HG03575 (cell line): ENCODE data around the gene RSBN1L.

ENCODE experiments used
- ATAC-seq: cut with Tn5 transposase; IDR thresholded peaks from one replicate; pipeline ENCODE4 v1.9.1; 2021; ENCODE audit not compliant: unreplicated experiment, insufficient number of reproducible peaks, low FRiP score; ENCODE audit errors: extremely low read depth

Gene RSBN1L

DNA sequence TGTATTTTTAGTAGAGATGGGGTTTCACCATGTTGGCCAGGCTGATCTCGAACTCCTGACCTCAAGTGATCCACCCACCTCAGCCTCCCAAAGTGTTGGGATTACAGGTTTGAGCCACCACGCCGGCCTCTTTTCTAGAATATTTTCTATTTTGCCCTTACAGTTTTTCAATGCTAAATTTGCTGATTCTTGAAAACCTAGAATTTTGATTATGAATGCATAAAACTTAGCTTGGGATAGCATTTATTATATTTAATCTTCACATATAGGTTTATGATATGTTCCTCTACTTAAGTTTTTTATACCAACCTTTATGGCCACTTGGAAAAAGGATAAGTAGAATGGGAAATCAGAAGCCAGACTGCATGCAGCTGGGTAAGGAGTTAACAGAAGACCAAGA is 99.8 kb downstream of the RSBN1L start:
- ATAC-seq = no peak

- ATAC-seq = no peak
These were observed 100.7 kb downstream of the RSBN1L start for GRCh38 chr7:77796960-77797359.

DNA sequence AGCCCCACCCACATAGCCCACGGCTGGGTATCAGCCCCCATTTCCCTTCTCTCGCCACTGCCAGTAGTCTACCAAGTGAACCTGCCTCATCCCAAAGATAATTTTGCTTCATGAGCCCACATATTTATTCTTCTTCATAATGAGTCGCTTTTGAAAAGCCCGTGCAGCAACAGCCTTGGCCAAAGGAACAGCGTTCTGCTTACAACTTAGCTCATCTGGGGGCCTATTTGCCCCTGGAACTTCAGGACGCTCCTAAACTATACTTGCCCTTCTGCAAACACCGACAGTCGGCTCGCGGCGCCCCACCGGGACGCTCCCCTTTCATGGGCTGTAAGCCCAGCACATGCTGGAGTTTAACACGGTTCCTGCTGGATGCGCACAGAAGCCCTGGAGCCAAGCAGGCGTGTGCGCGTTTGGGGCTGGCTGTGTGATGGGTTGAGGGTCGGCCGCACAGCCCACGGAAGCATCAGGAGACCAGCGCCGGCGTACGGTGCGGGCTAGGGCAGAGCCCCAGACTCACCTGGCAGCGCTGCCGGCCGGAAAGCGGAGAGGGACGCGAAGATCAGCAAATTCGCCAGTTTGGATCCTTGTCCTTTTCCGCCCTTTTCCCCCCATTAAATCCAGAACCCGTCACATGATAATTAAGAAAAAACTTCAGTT is 101.6 kb downstream of the RSBN1L start:
- ATAC-seq = peak; percentile 3

DNA sequence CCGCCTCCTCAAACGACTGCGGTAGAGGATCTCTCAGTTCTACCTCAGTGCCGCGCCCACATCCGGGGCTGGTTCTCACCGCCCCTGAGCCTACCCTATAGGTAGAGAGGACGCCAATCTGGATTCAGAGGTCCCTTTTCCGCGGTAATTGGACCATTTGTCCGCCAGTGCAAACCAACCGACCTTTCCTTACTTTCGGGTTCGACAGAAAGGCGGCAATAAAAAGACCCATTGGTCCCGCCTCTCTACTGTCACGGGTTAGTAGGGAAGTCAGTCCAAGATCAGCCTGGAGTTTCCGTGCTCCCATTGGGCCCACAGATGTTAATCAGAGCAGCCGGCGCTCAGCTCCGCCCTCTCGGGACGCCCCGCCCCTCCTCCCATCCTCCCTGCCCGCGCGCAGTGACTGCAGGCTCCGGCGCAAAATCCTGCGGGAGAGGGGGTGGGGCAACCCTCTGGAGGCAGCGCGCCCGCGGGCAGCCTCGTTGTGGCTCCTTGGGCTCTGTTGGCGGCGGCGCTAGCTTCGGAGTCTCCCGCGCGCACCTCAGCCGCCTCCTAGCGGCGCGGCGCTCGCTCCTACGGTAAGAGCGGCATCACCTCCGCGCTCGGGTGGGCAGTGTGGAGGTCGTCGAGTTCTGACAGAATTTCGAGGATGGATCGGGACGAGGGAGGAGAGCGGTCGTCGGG is 102.3 kb downstream of the RSBN1L start, which contains the start of the genes PHTF2 and TMEM60:
Gene PHTF2 (plus strand): TSS at position 380 of the 684 bp plus-strand sequence.
Gene TMEM60 (minus strand): TSS at position 41 of the 684 bp plus-strand sequence. CDS start 4,061 bp downstream, outside the sequence.
- ATAC-seq = peak; percentile 73

DNA sequence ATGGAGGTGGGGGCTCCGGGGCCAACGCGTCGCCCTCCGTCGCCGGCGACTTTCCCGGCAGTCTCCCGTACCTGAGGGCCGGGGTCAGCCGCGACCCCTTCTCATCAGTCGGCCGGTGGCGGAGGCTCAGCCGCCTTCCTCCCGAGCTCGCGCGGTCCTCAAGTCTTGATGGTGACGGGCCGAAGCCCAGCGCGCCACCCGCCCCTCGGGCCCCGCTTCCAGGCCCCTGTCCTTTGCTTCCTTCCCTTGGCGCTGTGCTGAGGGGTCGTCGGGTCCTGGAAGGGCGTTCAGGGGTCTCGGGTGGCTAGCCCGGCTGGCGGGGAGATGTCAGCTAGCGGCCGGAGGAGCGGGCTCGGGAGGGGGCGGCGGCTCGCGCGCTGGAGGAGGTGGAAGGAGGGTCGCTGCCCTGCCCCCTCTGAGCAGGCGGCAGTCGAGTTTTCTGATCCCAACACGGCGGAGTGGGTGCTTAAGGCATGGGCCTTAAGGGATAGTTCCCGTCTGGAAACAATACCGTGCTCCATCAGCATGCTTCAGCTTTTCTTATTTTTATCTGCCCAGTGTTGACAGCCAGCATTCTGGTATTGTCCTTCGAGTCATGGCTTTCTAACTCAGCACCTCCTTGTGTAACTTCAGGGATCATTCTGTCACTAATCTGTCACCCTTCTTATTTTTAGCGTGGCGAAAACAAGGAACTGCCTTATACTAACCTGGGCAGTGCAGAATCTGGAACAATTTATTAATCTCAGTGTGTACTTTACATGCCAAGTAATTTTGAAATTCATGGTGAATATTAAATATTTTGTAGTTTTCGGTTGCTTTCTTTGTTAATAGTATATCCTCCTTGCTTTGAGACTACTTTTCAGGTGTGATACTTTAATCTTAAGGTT is 103.1 kb downstream of the RSBN1L start:
- no peak for ATAC-seq

- no peak for ATAC-seq
These were observed 103.9 kb downstream of the RSBN1L start for GRCh38 chr7:77800158-77800557.

DNA sequence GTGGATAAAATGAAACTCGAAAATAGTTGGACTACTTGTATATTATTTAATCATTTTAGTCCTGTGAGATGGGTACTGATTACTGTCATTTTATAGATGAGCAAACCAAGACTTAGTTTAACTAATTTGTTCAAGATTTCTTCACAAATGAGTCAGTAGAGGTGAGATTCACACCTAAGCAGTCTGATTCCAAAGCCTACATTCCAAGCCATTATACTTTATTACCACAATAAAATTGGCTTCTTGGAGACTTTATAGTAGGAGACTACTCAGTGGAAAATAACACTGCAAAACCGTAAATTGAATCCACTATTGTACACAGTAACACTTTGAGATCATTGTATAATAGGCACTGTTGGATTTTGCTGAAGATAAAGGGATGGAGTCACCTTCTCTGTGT is 104.5 kb downstream of the RSBN1L start:
- ATAC-seq = no peak

- no peak for ATAC-seq
These were observed 106.5 kb downstream of the RSBN1L start for GRCh38 chr7:77802557-77803405.

DNA sequence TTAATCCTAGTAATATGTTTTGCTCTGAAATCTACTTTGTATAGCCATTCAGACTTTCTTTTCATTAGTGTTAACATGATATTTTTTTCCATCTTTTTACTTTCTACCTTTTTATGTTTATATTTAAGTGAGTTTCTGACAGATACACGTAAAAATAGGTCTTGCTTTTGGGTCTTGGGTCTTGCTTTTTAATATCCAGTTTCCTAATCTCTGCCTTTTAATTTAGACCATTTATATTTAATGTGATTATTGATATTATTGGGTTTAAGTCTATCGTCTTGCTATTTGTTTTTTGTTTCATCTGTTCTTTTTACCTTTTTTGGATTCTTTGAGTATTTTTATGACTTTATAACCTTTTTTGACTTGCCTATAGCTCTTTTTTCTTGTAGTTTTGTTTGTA is 110.2 kb downstream of the RSBN1L start:
- ATAC-seq = no peak

- ATAC-seq = no peak
These were observed 112.3 kb downstream of the RSBN1L start for GRCh38 chr7:77808517-77808916.

- no peak for ATAC-seq
These were observed 115.4 kb downstream of the RSBN1L start for GRCh38 chr7:77811516-77812289.

DNA sequence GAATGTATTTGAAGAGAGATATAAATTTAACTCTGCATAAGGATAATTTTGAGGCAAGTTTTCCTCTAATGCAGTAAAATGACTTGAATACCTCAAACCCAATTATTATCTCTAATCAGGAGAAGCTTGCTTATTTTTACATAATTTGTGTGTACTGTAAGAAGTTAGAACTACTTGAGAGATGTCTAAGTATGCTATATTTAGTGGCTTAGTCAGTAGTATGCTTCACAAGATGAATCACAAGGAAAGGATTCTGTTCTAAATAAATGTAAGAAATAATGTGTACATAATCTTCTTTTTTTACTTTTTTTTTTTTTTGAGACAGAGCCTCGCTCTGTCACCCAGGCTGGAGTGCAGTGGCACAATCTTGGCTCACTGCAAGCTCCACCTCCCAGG is 116.0 kb downstream of the RSBN1L start:
- no peak for ATAC-seq

GRCh38 chr7:77813180-77813579 is 116.9 kb downstream of the RSBN1L start:
- ATAC-seq = no peak

DNA sequence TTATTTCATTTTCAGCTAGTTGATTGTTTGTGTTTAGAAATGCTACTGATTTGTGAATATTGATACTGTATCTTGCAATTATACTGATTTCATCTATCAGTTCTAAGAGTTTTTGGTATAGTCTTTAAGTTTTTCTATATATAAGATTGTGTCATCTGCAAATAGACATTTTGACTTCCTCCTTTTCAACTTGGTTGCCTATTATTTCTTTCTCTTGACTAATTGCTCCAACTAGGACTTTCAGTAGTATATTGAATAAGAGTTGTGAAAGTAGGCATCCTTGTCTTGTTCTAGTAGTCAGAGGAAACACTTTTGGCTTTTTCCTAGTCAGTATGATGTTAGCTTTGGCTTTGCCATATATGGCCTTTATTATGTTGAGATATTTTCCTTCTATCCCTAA is 122.8 kb downstream of the RSBN1L start:
- no peak for ATAC-seq

DNA sequence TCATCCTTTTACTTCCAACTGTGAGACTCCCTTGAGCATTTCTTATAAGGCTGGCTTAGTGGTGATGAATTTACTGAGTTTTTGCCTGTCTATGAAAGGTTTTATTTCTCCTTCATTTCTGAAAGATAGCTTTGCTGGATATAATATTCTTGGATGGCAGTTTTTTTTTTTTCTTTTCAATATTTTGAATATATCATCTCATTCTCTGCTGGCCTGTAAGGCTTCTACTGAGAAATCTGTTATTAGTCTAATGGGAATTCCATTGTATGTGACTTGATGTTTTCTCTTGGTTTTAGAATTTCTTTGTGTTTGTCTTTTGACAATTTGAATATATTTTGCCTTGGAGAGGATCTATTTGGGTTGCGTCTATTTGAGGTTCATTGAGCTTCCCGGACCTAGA is 124.7 kb downstream of the RSBN1L start:
- ATAC-seq = no peak

- no peak for ATAC-seq
These were observed 126.0 kb downstream of the RSBN1L start for GRCh38 chr7:77822269-77822668.

- no peak for ATAC-seq
These were observed 127.5 kb downstream of the RSBN1L start for GRCh38 chr7:77823787-77824186.

DNA sequence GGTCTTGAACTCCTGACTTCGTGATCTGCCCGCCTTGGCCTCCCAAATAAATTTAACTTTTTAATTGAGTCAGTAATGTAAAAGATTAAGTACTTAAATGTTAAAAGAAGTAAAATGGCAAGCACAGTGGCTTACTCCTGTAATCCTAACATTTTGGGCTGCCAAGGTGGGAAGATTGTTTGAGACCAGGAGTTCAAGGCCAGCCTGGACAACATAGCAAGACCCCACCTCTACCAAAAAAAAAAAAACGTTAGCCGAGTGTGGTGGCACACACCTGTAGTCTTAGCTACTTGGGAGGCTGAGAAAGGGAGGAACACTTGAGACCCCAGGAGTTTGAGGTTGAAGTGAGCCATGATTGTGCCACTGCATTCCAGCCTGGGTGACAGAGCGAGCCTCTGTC is 128.4 kb downstream of the RSBN1L start:
- no peak for ATAC-seq
